ENCODE data around the gene HSH2D.
"Not testable (repeated sequence)": the region's sequence is repeated elsewhere in the genome, so short reads cannot be mapped to it uniquely, and the experiment has no call there.

HSH2D gene

DNA sequence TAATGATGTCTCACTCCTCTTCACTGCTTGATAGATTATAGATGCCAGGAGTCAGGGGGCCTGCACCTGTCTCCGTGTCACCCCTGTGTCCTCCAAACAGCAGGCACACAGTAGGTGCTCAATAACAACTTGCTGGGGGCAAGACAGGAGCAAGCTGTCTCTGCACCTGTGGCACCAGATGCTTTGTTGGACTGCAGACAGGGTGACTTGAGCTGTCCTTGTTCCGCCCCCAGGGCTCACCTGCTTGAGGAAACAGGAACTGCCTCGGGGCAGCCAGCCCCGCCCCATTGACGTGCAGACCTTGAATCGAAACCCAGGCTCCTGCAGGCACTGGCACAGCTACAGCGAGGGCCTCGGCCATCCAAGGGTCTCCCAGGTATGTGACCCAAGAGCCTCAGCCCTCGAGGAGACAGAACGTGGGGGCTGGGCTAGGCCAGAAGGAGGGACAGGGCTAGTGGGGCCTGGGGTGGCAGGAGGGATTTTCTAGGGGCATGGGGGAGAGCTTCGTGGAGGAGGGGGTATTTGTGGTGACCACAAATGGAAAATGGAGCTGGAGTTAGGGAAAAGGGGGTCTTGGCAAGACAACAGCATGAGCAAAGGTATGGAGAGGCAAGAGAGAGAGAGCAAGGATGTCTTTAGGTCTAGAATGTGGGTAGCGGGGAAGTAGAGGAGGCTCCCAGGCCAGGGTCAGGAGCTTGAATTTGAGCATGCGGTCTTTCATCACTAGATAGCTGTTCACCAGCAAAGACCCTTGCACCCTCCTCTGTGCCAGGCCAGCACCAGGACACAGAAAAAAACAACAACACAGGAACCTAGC, at the start of gene HSH2D:
TSS of gene HSH2D (plus strand) at position 287 of the 817 bp plus-strand sequence. CDS start 5,066 bp downstream, outside the sequence.
- H3K4me3 ChIP-seq (replicated peaks; ENCODE audit: low read depth, low read length) = no peak within 1 kb of the TSS
- TF ChIP-seq, protein P1, sequence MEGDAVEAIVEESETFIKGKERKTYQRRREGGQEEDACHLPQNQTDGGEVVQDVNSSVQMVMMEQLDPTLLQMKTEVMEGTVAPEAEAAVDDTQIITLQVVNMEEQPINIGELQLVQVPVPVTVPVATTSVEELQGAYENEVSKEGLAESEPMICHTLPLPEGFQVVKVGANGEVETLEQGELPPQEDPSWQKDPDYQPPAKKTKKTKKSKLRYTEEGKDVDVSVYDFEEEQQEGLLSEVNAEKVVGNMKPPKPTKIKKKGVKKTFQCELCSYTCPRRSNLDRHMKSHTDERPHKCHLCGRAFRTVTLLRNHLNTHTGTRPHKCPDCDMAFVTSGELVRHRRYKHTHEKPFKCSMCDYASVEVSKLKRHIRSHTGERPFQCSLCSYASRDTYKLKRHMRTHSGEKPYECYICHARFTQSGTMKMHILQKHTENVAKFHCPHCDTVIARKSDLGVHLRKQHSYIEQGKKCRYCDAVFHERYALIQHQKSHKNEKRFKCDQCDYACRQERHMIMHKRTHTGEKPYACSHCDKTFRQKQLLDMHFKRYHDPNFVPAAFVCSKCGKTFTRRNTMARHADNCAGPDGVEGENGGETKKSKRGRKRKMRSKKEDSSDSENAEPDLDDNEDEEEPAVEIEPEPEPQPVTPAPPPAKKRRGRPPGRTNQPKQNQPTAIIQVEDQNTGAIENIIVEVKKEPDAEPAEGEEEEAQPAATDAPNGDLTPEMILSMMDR (IDR thresholded peaks at IDR 0.05; ENCODE audit: low read depth, low read length, missing control alignments) = no peak
- DNase-seq (ENCODE audit: extremely low read depth, low read depth) = no peak

- H3K4me3 ChIP-seq (replicated peaks; ENCODE audit: low read depth, low read length) = no peak overlapping the region
- no peak for DNase-seq (ENCODE audit: extremely low read depth, low read depth)
- TF ChIP-seq, protein P1 (IDR thresholded peaks at IDR 0.05; ENCODE audit: low read depth, low read length, missing control alignments) = no peak
These were observed 49.0 kb upstream of the HSH2D start for GRCh38 chr19:16094360-16095070.

DNA sequence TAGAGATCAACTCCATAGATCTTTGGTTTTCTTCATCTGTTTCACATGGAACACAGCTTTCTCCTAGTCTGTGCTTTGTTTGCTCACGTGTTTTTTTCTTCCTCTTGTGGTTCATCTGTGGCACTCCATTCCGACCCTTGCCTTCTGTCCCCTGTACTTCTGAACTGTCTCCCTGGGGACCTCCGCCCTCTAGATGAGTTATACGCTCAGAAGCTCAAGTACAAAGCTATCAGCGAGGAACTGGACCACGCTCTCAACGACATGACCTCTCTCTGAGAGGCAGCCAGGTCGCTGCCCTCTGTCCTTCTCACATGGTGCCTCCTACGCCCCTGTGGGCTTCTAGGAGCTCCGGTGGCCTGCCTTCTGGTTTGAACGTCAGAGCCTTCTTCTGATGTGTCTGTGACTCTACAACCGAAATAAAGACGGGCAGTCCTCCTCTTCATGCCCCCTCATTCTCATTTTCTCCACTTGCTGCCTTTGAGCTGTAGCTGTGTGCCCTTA, 48.4 kb upstream of the HSH2D start:
- H3K4me3 ChIP-seq (replicated peaks; ENCODE audit: low read depth, low read length) = no peak overlapping the region
- TF ChIP-seq, protein P1 (IDR thresholded peaks at IDR 0.05; ENCODE audit: low read depth, low read length, missing control alignments) = no peak
- no peak for DNase-seq (ENCODE audit: extremely low read depth, low read depth)

GRCh38 chr19:16096280-16096855, 47.1 kb upstream of the HSH2D start:
- TF ChIP-seq, protein P1 (IDR thresholded peaks at IDR 0.05; ENCODE audit: low read depth, low read length, missing control alignments) = no peak
- DNase-seq (ENCODE audit: extremely low read depth, low read depth) = no peak
- H3K4me3 ChIP-seq (replicated peaks; ENCODE audit: low read depth, low read length) = no peak overlapping the region

DNA sequence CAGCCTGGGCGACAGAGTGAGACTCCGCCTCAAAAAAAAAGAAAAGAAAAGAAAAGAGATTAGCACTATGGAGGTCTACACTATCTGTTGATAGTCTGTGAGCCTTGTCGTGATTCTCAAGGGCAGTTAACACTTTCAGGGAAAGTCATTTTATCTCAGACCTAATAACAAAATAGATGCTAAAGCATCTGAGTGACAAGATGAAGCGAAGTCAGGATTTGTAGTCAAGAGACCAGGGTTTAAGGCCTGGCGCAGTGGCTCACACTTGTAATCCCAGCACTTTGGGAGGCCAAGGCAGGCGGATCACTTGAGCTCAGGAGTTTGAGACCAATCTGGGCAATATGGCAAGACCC, 45.1 kb upstream of the HSH2D start:
- DNase-seq (ENCODE audit: extremely low read depth, low read depth) = no peak
- H3K4me3 ChIP-seq (replicated peaks; ENCODE audit: low read depth, low read length) = no peak overlapping the region
- TF ChIP-seq, protein P1 (IDR thresholded peaks at IDR 0.05; ENCODE audit: low read depth, low read length, missing control alignments) = no peak

DNA sequence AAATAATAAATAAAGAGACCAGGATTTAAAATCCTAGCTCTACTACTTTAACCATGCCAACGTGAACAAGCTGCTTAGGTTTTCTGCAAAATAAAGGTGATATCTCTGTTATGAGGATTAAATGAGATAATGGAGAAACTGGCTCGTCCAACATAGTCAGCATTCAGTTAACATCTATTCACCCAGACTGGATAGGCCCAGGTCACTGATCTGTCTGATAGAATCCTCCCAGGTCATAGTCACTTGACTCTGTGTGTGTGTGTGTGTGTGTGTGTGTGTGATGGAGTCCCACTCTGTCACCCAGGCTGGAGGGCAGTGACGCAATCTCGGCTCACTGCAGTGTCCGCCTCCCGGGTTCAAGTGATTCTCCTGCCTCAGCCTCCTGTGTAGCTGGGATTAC, 44.7 kb upstream of the HSH2D start:
- TF ChIP-seq, protein P1 (IDR thresholded peaks at IDR 0.05; ENCODE audit: low read depth, low read length, missing control alignments) = no peak
- H3K4me3 ChIP-seq (replicated peaks; ENCODE audit: low read depth, low read length) = no peak overlapping the region
- DNase-seq (ENCODE audit: extremely low read depth, low read depth) = no peak

- not testable (repeated sequence) for DNase-seq (ENCODE audit: extremely low read depth, low read depth); H3K4me3 ChIP-seq (replicated peaks; ENCODE audit: low read depth, low read length)
These were observed 44.0 kb upstream of the HSH2D start for GRCh38 chr19:16099314-16099965.
